Panc1 (cell line): Measurements from ENCODE around the gene EEF2.

Experiments
- POLR2AphosphoS5 ChIP-seq: IDR thresholded peaks from 2 replicates; pipeline ENCODE4 v1.6.1; 2012; ENCODE audit warnings: mild to moderate bottlenecking, low read depth, low read length, moderate library complexity
- TF ChIP-seq, protein P1 (sequence below): fragments of 450-650 bp; IDR thresholded peaks from 2 replicates; pipeline ENCODE4 v1.5.1; 2017; ENCODE audit warnings: mild to moderate bottlenecking
- TF ChIP-seq, protein P2 (sequence below), 2 experiments: IDR thresholded peaks; 2 replicates each; pipeline ENCODE4 v1.6.1; 2011 to 2012; ENCODE audit warnings: low read depth in 2 of 2, control low read depth in 1 of 2, low read length in 1 of 2, mild to moderate bottlenecking in 1 of 2, moderate library complexity in 1 of 2; ENCODE audit not compliant: insufficient read depth in 1 of 2

DNA sequence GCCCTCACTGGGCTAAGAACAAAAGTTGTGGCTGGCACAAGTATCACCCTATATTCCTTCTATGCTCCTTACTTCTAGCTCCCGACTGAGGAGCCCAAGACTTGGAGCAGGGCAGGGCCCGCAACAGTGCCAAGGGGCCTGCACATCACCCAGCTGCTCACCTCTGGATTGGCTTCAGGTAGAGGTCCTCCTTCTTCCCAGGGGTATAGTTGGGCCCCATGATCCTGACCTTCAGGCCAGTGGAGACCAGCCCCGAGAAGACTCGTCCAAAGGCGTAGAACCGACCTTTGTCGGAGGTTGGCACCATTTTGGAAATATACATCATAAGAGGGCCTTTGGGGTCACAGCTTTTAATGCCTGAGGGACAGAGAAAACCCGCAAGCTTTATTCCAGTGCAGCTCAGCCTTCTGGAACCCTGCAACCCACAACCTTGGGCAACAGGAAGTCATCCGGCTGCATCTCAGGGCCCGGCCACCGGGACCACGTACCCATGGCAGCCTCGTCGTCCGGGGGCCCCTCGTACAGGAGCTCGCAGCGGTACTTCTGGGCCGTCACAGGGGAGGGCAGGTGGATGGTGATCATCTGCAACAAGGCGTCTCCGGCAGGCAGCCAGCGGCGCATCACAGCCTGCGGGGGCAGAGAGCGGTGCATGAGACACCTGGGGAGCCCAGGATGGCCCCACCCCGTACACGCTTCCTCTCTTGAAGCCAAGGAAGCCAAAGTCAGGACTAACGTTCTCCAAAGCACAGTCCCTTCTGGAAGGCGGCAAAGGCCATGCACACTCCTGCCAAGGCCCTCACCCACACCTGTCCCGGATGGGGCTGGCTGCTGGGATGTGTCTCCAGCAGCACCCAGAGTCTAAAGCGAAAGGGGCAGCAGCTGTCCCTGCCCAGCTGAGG lies 4.7 kb downstream of the EEF2 start:
- TF ChIP-seq, protein P1, sequence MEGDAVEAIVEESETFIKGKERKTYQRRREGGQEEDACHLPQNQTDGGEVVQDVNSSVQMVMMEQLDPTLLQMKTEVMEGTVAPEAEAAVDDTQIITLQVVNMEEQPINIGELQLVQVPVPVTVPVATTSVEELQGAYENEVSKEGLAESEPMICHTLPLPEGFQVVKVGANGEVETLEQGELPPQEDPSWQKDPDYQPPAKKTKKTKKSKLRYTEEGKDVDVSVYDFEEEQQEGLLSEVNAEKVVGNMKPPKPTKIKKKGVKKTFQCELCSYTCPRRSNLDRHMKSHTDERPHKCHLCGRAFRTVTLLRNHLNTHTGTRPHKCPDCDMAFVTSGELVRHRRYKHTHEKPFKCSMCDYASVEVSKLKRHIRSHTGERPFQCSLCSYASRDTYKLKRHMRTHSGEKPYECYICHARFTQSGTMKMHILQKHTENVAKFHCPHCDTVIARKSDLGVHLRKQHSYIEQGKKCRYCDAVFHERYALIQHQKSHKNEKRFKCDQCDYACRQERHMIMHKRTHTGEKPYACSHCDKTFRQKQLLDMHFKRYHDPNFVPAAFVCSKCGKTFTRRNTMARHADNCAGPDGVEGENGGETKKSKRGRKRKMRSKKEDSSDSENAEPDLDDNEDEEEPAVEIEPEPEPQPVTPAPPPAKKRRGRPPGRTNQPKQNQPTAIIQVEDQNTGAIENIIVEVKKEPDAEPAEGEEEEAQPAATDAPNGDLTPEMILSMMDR = no peak
- TF ChIP-seq, protein P2, sequence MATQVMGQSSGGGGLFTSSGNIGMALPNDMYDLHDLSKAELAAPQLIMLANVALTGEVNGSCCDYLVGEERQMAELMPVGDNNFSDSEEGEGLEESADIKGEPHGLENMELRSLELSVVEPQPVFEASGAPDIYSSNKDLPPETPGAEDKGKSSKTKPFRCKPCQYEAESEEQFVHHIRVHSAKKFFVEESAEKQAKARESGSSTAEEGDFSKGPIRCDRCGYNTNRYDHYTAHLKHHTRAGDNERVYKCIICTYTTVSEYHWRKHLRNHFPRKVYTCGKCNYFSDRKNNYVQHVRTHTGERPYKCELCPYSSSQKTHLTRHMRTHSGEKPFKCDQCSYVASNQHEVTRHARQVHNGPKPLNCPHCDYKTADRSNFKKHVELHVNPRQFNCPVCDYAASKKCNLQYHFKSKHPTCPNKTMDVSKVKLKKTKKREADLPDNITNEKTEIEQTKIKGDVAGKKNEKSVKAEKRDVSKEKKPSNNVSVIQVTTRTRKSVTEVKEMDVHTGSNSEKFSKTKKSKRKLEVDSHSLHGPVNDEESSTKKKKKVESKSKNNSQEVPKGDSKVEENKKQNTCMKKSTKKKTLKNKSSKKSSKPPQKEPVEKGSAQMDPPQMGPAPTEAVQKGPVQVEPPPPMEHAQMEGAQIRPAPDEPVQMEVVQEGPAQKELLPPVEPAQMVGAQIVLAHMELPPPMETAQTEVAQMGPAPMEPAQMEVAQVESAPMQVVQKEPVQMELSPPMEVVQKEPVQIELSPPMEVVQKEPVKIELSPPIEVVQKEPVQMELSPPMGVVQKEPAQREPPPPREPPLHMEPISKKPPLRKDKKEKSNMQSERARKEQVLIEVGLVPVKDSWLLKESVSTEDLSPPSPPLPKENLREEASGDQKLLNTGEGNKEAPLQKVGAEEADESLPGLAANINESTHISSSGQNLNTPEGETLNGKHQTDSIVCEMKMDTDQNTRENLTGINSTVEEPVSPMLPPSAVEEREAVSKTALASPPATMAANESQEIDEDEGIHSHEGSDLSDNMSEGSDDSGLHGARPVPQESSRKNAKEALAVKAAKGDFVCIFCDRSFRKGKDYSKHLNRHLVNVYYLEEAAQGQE (IDR thresholded peaks at IDR 0.05; ENCODE audit: insufficient read depth in 1 of 2, low read depth in 2 of 2, low read length in 1 of 2) = no peak
- TF ChIP-seq POLR2AphosphoS5 = no peak
